GM18868 (cell line): Measurements from ENCODE around the gene RAB12.
A peak's percentile ranks its signal among the peaks of the same experiment; 100 is the strongest.
"Not testable (repeated sequence)": the region's sequence is repeated elsewhere in the genome, so short reads cannot be mapped to it uniquely, and the experiment has no call there.

ENCODE experiments used
- ATAC-seq: cut with Tn5 transposase; IDR thresholded peaks from one replicate; pipeline ENCODE4 v1.9.1; 2021; ENCODE audit warnings: mild to moderate bottlenecking, moderate library complexity; ENCODE audit not compliant: unreplicated experiment

RAB12 gene

DNA sequence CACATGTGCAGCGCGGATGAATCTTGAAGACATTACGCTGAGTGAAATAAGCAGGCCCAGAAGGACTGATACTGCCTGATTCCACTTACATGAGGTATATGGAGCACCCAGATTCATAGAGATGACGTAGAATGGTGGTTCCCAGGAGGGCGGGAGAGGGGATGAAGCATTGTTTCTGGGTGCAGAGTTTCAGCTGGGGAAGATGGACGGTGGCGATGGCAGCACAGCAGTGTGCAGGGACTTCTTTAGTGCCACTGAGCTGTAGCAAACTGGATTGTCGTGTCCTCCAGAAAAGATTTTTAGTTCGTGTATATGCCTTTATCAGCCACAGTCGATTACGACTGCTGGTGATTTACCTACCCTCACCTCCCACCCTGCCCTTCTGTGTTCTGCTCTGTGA is 30.5 kb downstream of the RAB12 start:
- no peak for ATAC-seq

- ATAC-seq: no peak
Measured at GRCh38 chr18:8643326-8643878, 34.2 kb downstream of the RAB12 start.

DNA sequence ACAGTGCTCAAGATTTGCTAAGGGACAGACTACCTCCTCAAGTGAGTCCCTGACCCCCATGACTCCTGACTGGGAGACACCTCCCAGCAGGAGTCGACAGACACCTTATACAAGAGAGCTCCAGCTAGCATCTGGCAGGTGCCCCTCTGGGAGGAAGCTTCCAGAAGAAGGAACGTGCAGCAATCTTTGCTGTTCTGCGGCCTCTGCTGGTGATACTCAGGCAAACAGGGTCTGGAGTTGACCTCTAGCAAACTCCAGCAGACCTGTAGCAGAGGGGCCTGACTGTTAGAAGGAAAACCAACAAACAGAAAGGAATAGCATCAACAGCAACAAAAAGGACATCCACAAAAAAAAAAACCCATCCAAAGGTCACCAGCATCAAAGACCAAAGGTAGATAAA is 38.1 kb downstream of the RAB12 start:
- not testable (repeated sequence) for ATAC-seq

DNA sequence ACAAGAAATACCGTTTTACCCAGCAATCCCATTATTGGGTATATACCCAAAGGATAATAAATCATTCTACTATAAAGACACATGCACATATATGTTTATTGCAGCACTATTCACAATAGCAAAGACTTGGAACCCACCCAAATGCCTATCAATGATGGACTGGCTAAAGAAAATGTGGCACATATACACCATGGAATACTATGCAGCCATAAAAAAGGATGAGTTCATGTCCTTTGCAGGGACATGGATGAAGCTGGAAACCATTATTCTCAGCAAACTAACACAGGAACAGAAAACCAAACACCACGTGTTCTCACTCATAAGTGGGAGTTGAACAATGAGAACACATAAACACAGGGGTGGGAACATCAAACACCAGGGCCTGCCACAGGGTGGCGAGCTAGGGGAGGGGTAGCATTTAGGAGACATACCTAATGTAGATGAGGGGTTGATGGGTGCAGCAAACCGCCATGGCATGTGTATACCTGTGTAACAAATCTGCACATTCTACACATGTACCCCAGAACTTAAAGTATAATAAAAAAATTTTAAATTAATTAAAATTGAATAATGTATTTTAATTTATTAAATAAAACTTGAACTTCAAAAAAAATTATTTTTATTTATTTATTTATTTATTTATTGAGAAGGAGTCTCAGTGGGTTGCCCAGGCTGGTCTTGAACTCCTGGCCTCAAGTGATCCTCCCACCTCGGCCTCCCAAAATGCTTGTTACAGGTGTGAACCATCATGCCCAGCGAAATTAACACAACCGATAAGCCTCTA is 42.4 kb downstream of the RAB12 start:
- ATAC-seq: not testable (repeated sequence)

DNA sequence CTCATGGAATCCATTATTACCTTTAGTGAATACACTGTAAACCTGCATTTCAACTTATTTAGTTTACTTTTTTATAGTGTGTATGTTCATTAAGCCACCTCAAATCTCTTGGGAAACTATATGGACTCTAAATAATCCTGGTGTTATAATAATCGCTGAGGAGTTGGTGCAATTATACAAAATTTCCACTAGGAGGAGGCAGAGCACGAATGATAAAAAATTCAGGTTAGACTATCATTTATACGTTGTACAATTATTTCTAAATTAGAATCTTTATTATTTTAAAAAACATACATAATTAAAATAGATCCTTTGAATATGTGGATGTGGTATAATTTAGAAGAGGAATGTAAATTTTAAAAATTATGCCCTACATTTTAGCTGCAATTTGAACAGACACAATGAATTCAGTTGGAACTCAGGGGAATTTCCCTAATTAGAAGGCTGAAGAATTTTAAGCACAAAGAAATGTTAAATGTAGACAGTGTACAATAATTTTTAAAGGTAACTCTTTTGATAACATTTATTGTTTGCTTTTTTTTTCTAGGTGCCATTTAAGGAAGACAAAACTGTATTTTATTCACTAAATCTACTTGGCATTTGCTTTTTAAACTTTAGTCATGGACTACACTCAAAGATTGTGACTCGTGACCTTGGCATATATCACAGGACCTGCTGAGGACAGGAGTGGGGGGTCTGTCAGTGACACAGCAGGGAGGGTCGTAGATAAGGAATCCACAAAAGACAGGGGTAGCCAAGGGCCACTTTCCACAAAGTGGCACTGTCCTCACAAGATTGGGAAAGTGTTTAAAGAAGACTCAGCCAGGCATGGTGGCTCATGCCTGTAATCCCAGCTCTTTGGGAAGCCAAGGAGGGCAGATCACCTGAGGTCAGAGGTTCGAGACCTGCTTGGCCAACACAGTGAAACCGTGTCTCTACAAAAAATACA is 45.5 kb downstream of the RAB12 start:
- no peak for ATAC-seq

- no peak for ATAC-seq
Measured at GRCh38 chr18:8656232-8656631, 47.0 kb downstream of the RAB12 start.

- ATAC-seq: no peak
Measured at GRCh38 chr18:8657050-8657820, 48.0 kb downstream of the RAB12 start.

- ATAC-seq: no peak
Measured at GRCh38 chr18:8657873-8658470, 48.7 kb downstream of the RAB12 start.

DNA sequence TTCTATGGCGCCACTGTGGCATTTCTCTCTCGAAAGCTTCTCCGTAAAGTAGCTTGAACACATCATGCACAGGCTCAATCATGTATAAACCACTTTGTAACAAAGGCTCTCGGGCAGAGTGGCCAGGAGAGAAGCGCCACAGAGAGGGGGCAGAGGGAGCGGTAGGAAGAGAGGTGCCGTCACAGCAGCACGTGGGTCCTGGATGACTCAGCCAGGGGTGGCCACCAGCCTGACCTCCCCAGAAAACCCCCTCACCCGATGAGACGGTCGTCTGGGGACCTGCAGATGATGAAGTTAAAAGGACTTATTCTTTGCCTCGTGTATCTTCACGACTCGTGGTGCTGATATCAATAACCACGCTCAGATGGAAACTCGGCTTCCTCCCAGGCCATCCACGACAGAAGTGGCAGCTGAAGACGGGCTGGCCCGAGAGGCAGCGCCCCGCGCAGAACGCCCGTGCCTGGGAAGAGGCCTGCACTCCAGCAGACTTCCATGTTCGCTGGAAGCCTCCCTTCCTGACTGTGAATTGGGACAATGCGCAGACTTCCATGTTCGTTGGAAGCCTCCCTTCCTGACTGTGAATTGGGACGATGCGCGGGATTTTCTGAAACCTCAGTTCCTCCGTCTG is 49.7 kb downstream of the RAB12 start:
- ATAC-seq: no peak

- no peak for ATAC-seq
Measured at GRCh38 chr18:8659609-8660242, 50.5 kb downstream of the RAB12 start.

- no peak for ATAC-seq
Measured at GRCh38 chr18:8660316-8660715, 51.1 kb downstream of the RAB12 start.

- no peak for ATAC-seq
Measured at GRCh38 chr18:8661754-8662559, 52.7 kb downstream of the RAB12 start.

GRCh38 chr18:8662560-8663255 is 53.5 kb downstream of the RAB12 start:
- no peak for ATAC-seq

GRCh38 chr18:8667846-8668245 is 58.6 kb downstream of the RAB12 start:
- ATAC-seq: no peak

DNA sequence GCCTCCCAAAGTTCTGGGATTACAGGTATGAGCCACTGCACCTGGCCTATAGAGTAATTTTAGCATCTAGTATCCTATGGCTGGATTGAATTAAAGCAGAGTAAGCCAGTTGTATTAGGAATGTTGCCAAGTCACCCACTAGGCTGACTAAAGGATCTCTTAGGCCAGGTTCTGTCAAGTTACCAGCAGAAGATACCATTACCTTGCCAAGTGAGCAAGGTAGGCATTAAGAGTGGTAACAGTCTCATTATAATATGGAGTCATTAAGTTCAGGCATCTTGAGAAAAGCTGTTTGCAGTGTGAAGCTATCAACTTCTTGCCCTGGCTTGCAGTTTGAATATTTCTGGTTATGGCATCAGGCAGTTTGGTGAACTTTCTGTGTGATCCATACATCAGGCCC is 59.1 kb downstream of the RAB12 start:
- ATAC-seq: no peak

DNA sequence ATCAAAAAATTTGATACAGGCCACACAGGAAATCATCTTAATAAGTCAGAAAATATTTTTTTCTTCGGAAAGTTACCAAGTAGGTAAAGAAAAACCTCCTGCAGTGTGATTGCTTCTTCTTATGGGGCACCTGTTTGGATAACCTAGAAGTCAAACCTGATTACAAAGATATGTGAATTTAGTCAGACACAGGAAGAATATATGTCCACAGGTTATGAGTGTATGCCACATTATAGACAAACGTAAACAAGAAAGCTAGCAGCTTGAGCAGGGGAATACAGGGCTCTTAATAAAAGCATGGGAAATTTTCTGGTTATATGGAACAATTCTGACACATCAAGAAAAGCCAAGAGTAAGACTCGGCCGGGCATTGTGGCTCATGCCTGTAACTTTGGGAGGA is 60.3 kb downstream of the RAB12 start:
- ATAC-seq: no peak

- peak; percentile 89 for ATAC-seq
Measured at GRCh38 chr18:8673256-8674209, 64.3 kb downstream of the RAB12 start.
